Transverse colon (tissue), 4 donors: ENCODE data around the gene P2RX6. TPM values are rescaled to one million over a fixed set of nuclear protein-coding genes. Genes with fewer than 3 reads are reported as not detected.
A peak's percentile ranks its signal among the peaks of the same experiment; 100 is the strongest.

ENCODE experiments used
- DNase-seq: peaks from one replicate; pipeline ENCODE4 v3.0.0-alpha.2; 2019
- H3K27ac ChIP-seq, 4 donors: fragments of 200-600 bp; sonication (generic); 2 replicates each; pipeline ENCODE4 v1.5.1; 2016 to 2018; ENCODE audit warnings: inconsistent platforms in 4 of 4
- H3K27me3 ChIP-seq: fragments of 200-600 bp; sonication (generic); 2 replicates; pipeline ENCODE4 v1.5.1; 2017; ENCODE audit warnings: inconsistent platforms
- H3K36me3 ChIP-seq, 4 donors: fragments of 200-600 bp; sonication (generic); 2 replicates each; pipeline ENCODE4 v1.5.1; 2017 to 2019; ENCODE audit warnings: inconsistent platforms in 4 of 4
- H3K4me1 ChIP-seq, 4 donors: fragments of 200-600 bp; sonication (generic); 2 replicates each; pipeline ENCODE4 v1.5.1; 2017 to 2020; ENCODE audit warnings: inconsistent platforms in 4 of 4
- H3K4me3 ChIP-seq, 4 donors: fragments of 200-600 bp; sonication (generic); 1 replicate in 1 of 4; 2 replicates in 3 of 4; pipeline versions ENCODE4 v1.5.1 to v1.6.1; 2017 to 2019; ENCODE audit warnings: inconsistent platforms in 4 of 4
- H3K9me3 ChIP-seq, 2 donors: fragments of 200-600 bp; sonication (generic); 2 replicates each; pipeline ENCODE4 v1.5.1; 2017 to 2019; ENCODE audit warnings: inconsistent platforms in 2 of 2
- CTCF ChIP-seq, 5 experiments: fragments of 200-600 bp in 3 of 5; fragments of 450-650 bp in 2 of 5; sonication (generic) in 3 of 5; IDR thresholded peaks; 1 replicate in 2 of 5; 2 replicates in 3 of 5; pipeline ENCODE4 v1.5.1; 2016 to 2017; ENCODE audit warnings: antibody characterized with exemption in 5 of 5, inconsistent platforms in 3 of 5, mild to moderate bottlenecking in 2 of 5, moderate library complexity in 1 of 5
- EP300 ChIP-seq: sonication (generic); formaldehyde crosslinking; IDR thresholded peaks from one replicate; pipeline ENCODE4 v1.6.1; 2017; ENCODE audit warnings: antibody characterized with exemption, low read depth
- POLR2A ChIP-seq: fragments of 450-650 bp; IDR thresholded peaks from one replicate; pipeline ENCODE4 v1.6.1; 2016; ENCODE audit warnings: antibody characterized with exemption, mild to moderate bottlenecking, moderate library complexity
- POLR2AphosphoS5 ChIP-seq, 3 donors: sonication (generic); formaldehyde crosslinking; IDR thresholded peaks; one replicate each; pipeline ENCODE4 v1.6.1; 2016; ENCODE audit warnings: antibody characterized with exemption in 3 of 3
- WGBS, 2 donors: methylation state at CpG; one replicate each; pipeline ENCODE4 v1.1.5; 2018; ENCODE audit warnings: low coverage in 1 of 2; 5-methylcytosine and 5-hydroxymethylcytosine counted together
- in situ Hi-C, 4 donors: fragments of 200-750 bp; cut with MboI; loops; one replicate each; pipeline versions ENCODE4 v1.15.0 to v1.15.1; 2017; ENCODE audit warnings: low sequenced_read_pairs in 3 of 4, low pct_ligation_motif_present in 1 of 4, low pct_unique_long_range_greater_than_20kb in 1 of 4
- intact Hi-C: fragments of 100-400 bp; cut with DNase I; formaldehyde crosslinking; loops from one replicate; pipeline ENCODE4 v1.15.1; 2023; ENCODE audit warnings: low total_unique reads
- total RNA-seq, 4 donors: library from RNA; depleted of rRNA; stranded (reverse); fragments of >200 nt; gene quantifications; one replicate each; pipeline ENCODE4 v1.1.0, GENCODE V29; 2016

P2RX6 gene
- total RNA-seq, 4 donors from 2014 or later: 0.40 to 1.7 (median 0.82) TPM; not detected in 1

DNA sequence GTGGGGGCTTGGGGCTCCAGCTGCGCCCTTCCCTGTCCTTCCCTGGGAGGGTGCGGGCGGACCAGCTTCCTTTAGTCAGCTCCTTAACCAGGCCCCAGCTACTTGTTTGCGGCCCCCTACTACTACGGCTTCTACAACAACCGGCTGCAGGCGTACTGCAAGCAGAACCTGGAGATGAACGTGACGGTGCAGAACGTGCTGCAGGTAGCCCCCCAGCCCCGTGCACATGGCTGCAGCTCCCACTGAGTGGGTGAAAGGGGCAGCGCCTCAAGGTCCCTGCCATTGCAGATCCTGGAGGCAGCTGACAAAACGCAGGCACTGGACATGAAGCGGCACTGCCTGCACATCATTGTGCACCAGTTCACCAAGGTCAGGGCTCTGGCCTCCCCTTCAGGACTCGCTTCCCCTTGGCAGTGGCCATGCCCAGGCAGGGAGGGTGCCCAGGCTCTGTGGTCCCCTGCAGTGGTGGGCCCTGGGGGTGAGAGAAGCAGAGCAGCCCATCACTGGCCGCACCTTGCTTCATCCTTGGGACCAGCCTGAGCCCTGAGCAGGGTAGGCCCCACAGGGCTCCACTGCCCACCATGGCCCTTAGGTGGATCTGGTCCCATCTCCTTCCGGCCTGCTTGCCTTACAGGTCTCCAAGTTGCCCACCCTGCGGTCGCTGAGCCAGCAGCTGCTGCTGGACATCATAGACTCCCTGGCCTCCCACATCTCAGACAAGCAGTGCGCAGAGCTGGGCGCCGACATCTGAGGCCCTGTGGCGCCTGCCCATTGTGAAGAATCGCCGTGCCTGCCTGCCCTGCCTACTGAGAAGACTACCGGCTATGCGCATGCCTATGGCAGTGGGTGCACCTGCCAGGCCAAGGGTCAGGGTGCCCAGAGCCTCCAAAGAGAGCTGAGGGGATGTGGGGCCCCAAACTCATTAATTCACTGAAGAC is 18.1 kb upstream of the P2RX6 start:
- in situ Hi-C loops (no loop called here), intact Hi-C loops (no loop called here)
- Histone ChIP-seq H3K9me3 (no peaks in the 10 kb centered on the region), H3K36me3 (peaks cover 0 to 18% (median 2%) of the 10 kb centered on the region in 4 donors), H3K4me1 (peaks cover 14 to 22% (median 18%) of the 10 kb centered on the region in 4 donors), H3K27me3 (no peaks in the 10 kb centered on the region), H3K27ac (no peak overlapping the region), H3K4me3 (no peak overlapping the region)
- TF ChIP-seq CTCF (IDR thresholded peaks at IDR 0.05): no peak
- peak; percentile 6 for TF ChIP-seq POLR2A
- 90% methylated on average over 25 of the region's 27 CpGs; no CpG with 5 or more reads in 1 of the 2 donors for WGBS, 2 donors
- DNase-seq: no peak

GRCh38 chr22:20997536-20998257 is 17.3 kb upstream of the P2RX6 start:
- no peak for DNase-seq

GRCh38 chr22:20998411-20999336 is 16.3 kb upstream of the P2RX6 start:
- in situ Hi-C loops: no loop called here
- H3K4me1 ChIP-seq: peaks cover 18 to 33% (median 27%) of the 10 kb centered on the region in 4 donors
- H3K27me3 ChIP-seq: no peaks in the 10 kb centered on the region
- 67 to 69% methylated on average over 1 to 7 of the region's 7 CpGs for WGBS, 2 donors
- no peak for DNase-seq
- no peak overlapping the region for H3K4me3 ChIP-seq
- H3K9me3 ChIP-seq: no peaks in the 10 kb centered on the region
- H3K36me3 ChIP-seq: peaks cover 0 to 8% (median 2%) of the 10 kb centered on the region in 4 donors
- no peak overlapping the region for H3K27ac ChIP-seq
- TF ChIP-seq POLR2A (no peak), EP300 (no peak), POLR2AphosphoS5 (IDR thresholded peaks at IDR 0.05) (no peak), CTCF (IDR thresholded peaks at IDR 0.05) (no peak)
- intact Hi-C loops: no loop called here

More at GRCh38 chr22:20997536-20998257, 17.3 kb upstream of the P2RX6 start:
- H3K27ac ChIP-seq: no peak overlapping the region
- no peak overlapping the region for H3K4me3 ChIP-seq
- in situ Hi-C loops: no loop called here
- intact Hi-C loops: no loop called here
- no peak for TF ChIP-seq CTCF (IDR thresholded peaks at IDR 0.05)
- H3K9me3 ChIP-seq: no peaks in the 10 kb centered on the region
- 88% methylated on average over 12 of the region's 13 CpGs; no CpG with 5 or more reads in 1 of the 2 donors for WGBS, 2 donors
- peaks cover 14 to 23% (median 18%) of the 10 kb centered on the region in 4 donors for H3K4me1 ChIP-seq
- peaks cover 0 to 10% (median 2%) of the 10 kb centered on the region in 4 donors for H3K36me3 ChIP-seq
- no peaks in the 10 kb centered on the region for H3K27me3 ChIP-seq
